Measurements from ENCODE around the gene SERPINA1. TPM values are rescaled to one million over a fixed set of nuclear protein-coding genes. Genes with fewer than 3 reads are reported as not detected.

The SERPINA1 gene
- total RNA-seq, 1 donor from 2014 or later: 0.58 TPM

GRCh38 chr14:94408546-94409095, 20.2 kb upstream of the SERPINA1 start:
- Mint-ChIP-seq H3K4me3 (no peak overlapping the region), H3K36me3 (no peaks in the 10 kb centered on the region), H3K27ac (no peak overlapping the region), H3K27me3 (ENCODE audit: low read depth) (no peaks in the 10 kb centered on the region), H3K4me1 (no peaks in the 10 kb centered on the region), H3K9me3 (peaks cover 22% of the 10 kb centered on the region)
- DNase-seq (ENCODE audit: low spot score in 2 of 2, unreplicated experiment in 2 of 2): no peak
- no peak for TF ChIP-seq CTCF (IDR thresholded peaks at IDR 0.05; ENCODE audit: unreplicated experiment)

GRCh38 chr14:94407906-94408305, 19.5 kb upstream of the SERPINA1 start:
- H3K27ac Mint-ChIP-seq: no peak overlapping the region
- no peaks in the 10 kb centered on the region for H3K4me1 Mint-ChIP-seq
- no peak for DNase-seq (ENCODE audit: low spot score in 2 of 2, unreplicated experiment in 2 of 2)
- peaks cover 22% of the 10 kb centered on the region for H3K9me3 Mint-ChIP-seq
- no peaks in the 10 kb centered on the region for H3K36me3 Mint-ChIP-seq
- no peaks in the 10 kb centered on the region for H3K27me3 Mint-ChIP-seq (ENCODE audit: low read depth)
- TF ChIP-seq CTCF (IDR thresholded peaks at IDR 0.05; ENCODE audit: unreplicated experiment): no peak
- H3K4me3 Mint-ChIP-seq: no peak overlapping the region

GRCh38 chr14:94406910-94407309, 18.5 kb upstream of the SERPINA1 start:
- no peaks in the 10 kb centered on the region for H3K27me3 Mint-ChIP-seq (ENCODE audit: low read depth)
- no peak overlapping the region for H3K4me3 Mint-ChIP-seq
- DNase-seq (ENCODE audit: low spot score in 2 of 2, unreplicated experiment in 2 of 2): no peak
- no peaks in the 10 kb centered on the region for H3K4me1 Mint-ChIP-seq
- H3K36me3 Mint-ChIP-seq: no peaks in the 10 kb centered on the region
- peaks cover 18% of the 10 kb centered on the region for H3K9me3 Mint-ChIP-seq
- no peak for TF ChIP-seq CTCF (IDR thresholded peaks at IDR 0.05; ENCODE audit: unreplicated experiment)
- no peak overlapping the region for H3K27ac Mint-ChIP-seq

GRCh38 chr14:94405486-94405885, 17.1 kb upstream of the SERPINA1 start:
- Mint-ChIP-seq H3K9me3 (peaks cover 13% of the 10 kb centered on the region), H3K27ac (no peak overlapping the region), H3K4me3 (no peak overlapping the region), H3K27me3 (ENCODE audit: low read depth) (no peaks in the 10 kb centered on the region), H3K36me3 (no peaks in the 10 kb centered on the region), H3K4me1 (no peaks in the 10 kb centered on the region)
- TF ChIP-seq CTCF (IDR thresholded peaks at IDR 0.05; ENCODE audit: unreplicated experiment): no peak
- no peak for DNase-seq (ENCODE audit: low spot score in 2 of 2, unreplicated experiment in 2 of 2)

GRCh38 chr14:94404561-94404960, 16.2 kb upstream of the SERPINA1 start:
- H3K4me1 Mint-ChIP-seq: no peaks in the 10 kb centered on the region
- H3K27ac Mint-ChIP-seq: no peak overlapping the region
- TF ChIP-seq CTCF (IDR thresholded peaks at IDR 0.05; ENCODE audit: unreplicated experiment): no peak
- peaks cover 9% of the 10 kb centered on the region for H3K9me3 Mint-ChIP-seq
- H3K4me3 Mint-ChIP-seq: no peak overlapping the region
- no peaks in the 10 kb centered on the region for H3K27me3 Mint-ChIP-seq (ENCODE audit: low read depth)
- no peaks in the 10 kb centered on the region for H3K36me3 Mint-ChIP-seq
- no peak for DNase-seq (ENCODE audit: low spot score in 2 of 2, unreplicated experiment in 2 of 2)

Measured in mesothelial cell of epicardium (in vitro differentiated cells).